HG03460 (cell line): ENCODE results near the gene ARNT2.

Experiments used
- ATAC-seq: cut with Tn5 transposase; IDR thresholded peaks from one replicate; pipeline ENCODE4 v1.9.1; 2021; ENCODE audit not compliant: unreplicated experiment

ARNT2 gene

DNA sequence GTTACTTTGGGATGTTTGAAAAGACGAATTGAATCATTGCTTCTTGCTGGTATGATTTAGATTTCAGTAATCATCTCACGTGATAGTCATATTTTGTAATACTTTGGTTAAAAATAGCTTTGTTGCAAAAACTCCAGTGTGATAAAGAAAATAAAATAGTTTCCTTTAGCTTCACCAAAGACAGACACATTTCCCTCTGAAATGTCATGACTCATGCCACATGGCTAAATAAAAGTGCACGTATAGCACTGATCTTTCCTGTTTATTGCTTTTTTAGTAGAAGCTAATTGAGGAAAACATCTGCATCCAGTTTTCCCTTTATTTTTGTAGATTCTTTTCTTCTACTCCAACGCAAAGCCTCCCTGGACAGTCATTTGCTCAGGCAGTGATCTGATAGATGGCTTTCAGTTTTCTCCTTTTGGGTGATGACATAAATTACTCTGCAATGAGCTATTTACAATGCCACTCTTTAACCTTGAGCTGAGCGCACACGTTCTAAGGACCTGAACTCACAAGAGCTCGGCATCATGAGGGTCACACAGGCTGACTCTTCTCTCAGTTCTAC lies 84.9 kb downstream of the ARNT2 start:
- no peak for ATAC-seq

DNA sequence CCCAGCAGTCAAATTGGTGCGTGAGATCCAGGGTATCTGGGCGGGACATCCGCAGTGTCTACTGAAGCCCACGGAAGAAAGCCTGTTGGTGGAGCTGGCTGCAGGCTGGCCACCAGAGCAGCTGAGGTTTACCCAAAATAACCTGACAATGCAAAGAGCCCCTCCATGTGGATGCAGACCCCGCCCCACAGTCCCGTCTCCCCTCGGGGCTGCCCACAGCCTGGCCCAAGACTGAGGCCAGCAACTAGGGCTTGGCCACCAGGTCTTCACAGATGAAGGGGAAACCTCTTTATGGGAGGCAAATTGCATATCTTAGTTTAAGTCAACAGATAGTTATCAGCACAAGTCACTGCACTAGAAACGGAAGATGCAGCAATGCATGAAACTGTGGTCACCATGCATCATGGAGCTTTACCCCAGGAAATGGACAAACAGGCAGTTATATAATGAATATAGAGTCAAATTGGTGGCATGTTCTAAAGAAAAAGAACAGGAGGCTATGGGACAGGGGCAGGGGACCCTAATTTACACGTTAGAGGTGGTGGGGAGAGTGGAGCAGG lies 86.3 kb downstream of the ARNT2 start:
- no peak for ATAC-seq

DNA sequence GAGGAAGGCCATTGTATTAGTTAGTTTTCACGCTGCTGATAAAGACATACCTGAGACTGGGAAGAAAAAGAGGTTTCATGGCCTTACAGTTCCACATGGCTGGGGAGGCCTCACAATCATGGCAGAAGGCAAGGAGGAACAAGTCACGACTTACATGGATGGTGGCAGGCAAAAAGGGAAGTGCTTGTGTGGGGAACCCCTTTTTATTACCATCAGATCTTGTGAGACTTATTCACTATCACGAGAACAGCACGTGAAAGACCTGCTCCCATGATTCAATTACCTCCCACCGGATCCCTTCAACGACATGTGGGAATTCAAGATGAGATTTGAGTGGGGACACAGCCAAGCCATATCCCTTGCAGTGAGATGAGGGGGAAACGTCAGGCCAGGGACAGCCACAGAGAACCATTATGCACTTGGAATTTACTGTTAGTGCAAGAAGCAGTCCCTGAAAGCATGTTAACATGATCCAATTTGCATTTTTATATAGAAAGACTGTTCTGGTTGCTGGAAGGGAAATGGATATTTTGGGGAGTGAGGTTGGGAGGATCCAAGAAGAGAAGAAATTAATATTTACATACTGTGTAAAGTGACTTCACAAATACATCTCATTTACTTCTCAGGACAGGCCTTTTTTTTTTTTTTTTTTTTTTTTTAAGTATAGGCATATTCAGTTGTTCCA lies 87.1 kb downstream of the ARNT2 start:
- ATAC-seq: no peak

DNA sequence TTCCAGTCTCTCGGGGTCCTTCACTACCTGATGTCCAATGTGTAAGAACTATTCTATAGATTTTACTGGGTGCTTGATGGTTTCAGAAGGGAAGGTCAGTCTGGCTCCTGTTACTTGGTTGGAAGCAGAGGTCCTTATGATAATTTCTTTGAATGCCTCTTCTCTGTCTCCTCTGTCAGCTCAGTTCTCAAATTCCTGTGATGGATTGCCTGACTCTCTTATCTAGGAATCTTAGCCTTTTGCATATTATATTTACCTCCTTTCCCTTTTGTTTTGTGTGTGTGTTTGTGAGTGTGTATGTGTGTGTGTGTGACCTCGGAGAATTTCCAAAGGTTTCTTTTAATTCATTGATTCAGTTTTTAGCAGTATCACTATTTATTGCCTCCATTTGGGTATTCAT lies 88.2 kb downstream of the ARNT2 start:
- no peak for ATAC-seq

DNA sequence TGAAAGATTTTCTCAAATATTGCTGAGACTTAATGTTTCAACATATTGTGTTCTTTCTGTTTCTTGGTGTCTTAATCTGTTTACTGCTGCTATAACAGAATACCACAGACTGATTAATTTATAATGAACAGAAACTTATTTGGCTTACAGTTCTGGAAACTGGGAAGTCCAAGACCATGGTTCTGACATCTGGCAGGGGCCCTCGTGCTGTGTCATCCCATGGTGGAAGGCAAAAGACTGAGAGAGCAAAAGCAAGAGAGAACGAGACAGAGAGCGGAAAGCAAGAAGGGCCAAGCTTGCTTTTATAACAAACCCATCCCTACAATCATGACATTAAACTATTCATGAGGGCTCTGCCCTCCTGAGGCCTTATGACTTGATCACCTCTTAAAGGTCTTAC lies 88.7 kb downstream of the ARNT2 start:
- ATAC-seq: no peak

DNA sequence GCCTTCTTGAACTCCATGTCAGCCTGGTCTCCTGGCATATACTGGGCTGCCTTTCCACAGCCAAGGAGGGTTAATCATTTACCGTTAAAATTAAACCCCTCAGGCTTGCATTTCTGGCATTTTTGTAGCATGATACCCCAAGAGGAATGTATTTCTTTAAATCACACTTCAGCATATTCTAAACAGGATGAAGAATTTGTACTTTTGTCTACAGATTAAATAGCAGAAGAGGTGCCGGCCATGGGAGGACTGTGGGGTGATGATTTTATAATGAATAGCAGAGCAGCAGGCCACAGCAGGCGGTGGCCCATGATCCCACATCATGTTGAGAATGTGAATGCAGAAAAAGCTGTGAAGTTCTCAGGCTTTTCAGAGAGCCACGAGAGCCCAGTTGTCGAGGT lies 90.2 kb downstream of the ARNT2 start:
- ATAC-seq: no peak

DNA sequence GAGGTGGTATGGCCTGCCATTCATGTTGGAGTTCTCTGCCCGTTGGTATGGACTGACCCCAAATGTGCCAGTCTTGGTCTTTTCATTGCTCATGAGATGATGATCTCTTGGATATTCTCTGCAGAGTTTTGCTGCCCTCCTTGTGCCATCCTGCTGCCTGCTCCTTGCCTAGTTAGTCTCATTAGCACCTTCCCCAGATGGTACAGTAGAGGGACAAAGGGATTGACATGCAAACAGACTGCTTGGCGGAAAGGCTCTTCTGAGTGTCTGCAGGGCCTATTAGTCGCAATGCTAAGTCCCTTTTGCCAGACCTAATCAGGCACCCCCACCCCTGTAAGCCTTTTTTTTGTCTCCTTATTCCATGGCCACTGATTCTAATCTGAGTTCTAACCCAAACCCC lies 90.6 kb downstream of the ARNT2 start:
- ATAC-seq: no peak

DNA sequence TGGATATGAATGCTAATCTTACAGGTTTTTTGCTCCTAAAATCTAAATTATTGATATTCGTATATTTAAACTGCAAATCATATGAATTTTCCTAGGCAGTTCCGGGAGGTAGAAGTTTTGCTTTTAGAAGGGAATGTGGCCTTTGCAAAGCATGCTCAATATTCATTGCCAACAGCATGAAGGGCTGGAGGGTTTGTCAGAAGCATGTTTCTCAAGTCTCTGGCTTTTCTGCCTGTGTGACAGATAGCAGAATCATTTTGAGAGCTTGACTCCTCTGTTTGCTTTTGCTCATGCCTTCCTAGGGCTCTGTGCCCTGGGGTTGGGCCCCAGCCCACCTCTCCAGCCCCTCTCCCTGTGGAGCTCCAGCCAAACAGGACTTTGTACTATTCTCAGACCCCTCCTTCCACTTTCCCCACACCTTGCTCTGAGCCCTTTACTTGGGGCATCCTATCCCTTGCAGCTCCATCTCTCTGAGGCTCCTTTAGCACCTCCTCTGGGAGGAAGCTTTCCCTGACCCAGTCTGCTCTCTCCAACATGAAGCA lies 91.3 kb downstream of the ARNT2 start:
- ATAC-seq: no peak

DNA sequence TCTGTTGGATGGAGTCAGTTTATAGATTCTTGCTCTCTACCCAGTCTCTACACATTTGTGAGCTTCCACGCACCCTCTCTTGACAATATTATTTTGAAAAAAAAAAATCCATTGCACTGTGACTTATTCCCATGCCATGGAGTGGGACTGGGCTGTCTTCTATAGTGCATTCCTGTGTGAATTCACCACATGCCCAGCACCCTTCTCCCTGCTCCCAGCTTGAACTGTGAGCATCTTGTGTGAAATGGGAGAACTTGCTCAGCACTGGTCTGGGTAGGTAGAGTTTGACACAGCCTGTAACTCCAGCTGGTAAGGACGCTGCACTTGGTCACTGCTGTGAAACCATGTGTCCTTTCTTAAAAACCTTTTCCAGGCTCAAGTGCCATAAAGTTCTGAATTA lies 91.9 kb downstream of the ARNT2 start:
- ATAC-seq: no peak

DNA sequence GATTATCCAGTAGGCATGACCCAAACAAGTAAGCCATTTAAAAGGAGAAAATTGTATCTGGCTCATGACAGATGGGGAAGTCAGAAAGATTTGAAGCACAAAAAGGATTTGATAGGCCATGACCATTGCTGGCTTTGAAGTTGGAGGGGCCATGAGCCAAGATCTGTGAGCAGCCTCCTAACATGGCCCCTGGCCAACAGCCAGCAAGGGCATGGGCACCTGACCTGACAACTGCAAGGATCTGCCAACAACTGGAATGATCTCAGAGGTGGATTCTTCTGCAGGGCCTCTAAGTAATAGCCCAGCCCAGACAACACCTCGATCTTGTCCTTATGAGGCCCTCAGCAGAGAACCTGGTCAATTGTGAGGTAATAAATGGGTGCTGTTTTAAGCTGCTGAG lies 93.0 kb downstream of the ARNT2 start:
- ATAC-seq: no peak

DNA sequence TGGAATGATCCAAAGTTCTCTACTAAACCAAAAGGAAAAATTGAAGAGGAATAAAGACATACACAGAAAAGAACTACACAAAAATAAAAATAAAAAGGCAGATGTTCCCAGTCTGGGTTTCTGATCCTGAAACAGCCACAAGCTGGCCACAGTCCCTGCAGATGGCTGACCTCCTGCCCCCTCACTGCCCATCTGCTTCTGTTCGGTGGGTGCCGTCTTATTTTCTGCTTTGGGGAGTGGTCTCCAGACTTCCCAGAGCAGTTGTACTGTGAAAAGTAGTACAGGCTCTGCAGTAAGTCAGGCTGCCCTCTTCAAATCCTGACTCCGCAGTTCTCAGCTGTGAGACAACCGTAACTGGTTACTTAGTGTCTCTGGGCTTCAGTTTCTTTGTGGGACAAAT lies 94.5 kb downstream of the ARNT2 start:
- no peak for ATAC-seq

DNA sequence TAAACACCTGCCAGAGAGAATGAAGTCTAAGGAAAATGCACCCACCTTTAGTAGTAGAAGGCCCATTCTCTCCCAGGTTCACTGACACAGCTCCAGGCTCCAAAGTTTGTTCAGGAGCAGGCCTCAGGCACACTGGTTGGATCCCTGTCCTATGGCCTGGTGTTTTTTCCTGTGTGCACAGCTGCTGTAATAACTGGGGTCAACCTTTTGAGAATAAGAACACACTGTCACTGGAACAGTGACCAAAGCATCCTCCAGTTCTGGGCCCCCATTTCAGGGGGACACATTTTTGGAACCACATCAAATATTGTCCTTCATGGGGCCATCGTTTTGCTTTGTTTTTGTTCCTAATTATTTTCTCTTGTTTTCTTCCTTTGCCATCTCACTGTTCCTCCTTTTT lies 95.8 kb downstream of the ARNT2 start:
- ATAC-seq: no peak

DNA sequence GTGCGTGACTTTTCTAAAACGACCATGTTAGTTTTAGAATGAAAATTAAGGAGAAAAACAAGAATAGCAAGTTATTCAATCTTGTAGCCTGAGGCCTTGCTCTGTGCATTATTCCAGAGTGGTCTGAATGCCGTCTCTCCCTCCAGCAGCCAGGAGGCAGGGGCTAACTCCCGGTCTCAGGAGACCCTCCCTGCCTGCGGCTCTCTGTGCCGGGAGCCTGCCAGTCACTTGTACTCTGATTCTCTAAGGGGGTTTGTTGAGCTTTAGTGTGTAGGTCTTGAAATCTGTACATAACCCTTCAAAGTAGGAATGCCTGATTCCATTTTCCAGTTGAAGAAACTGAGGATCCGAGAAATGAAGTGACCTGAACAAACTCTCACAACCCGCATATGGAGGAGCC lies 97.3 kb downstream of the ARNT2 start:
- no peak for ATAC-seq

DNA sequence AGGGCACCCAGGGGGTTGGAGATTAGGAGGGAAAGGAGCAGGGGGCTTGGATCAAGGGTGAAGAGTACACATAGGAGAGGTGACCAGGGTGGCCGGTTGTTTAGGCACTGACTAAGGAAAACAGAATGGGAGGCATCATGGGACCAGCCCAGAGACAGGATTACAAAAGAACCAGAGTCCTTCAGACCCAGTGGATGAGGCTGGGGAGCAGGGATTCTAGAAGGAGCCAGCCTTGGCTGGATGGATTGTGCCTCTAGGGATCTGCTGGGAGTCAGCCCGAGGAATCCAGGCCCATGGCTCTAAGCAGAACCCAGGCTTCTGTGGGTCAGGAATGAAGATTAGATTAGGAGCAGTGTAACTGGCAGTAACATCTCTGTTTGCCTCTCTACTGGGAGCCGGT lies 98.6 kb downstream of the ARNT2 start:
- no peak for ATAC-seq

DNA sequence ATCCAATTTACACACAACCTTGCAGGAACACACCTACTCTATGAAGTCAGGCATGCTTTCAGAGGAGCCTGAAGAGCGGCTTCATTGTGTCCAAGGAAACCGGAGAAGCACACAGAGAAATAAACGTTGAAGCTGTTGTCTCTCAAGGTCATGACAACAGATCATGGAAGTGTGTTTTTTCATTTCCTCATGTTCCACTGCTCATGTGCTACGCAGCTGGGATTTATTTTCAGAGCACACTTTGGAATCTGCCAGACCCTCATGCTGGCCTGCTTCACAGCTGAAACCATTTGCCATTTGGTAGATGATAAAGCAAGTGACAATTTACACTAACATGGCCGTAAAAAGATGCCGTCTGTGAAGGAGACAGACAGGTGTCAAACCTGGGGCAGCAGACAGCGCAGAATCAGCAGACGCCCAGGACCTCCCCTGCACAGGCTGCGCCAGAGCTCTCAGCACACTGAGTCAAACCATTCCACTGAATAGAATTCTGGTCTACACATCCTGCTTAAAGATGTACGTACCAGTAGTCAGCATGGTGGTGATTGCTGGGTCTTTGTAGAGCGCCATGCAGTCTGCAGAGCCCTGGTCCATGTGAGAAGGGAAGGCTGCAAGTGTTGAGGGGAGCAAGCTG lies 99.3 kb downstream of the ARNT2 start:
- ATAC-seq: no peak

DNA sequence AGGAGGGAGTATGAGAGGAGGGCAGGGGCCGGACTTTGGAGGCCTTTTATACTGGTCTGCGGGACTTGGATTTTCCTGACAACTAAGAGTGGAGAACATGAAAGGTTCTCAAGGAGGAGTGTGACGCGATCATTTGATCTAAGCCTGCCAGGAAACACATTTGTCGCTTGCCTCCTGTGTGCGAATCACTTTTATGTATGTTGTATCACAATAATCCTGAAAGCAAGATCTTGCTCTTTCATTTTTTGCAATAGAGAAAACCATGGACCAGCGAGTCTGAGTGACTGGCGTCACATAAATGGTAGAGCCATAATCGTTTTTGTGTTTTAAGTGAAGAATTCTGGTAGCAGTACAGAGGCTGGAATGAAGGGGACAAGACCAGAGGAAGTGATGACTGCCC lies 100.7 kb downstream of the ARNT2 start:
- ATAC-seq: no peak

DNA sequence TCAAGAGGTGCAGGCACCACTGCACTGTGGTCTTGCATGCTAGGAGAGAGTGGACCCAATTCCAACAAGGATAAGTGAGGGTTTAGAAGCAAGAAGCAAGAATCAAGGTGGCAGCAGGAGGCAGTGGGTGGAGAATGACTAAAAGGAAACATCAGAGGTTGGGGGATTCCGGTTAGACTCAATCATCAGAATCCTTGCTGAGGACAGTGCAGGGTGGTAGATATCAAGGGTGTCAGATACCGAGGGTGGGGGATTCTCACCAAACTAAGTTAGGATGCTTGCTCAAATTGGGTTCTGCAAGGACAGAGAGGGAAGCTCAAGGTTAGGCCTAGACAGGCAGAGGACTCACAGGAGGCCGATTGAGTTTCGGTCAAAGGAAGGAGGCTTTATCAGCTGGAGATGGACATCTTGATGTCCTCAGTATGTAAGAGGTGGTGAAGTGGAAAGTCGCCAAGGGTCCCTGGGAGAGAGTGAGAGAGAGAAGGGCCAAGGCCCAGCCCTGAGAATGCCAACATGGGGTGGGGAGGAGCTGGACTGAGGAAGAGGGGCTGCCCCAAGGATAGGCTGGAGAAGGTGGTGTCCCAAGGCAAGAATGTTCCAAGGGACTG lies 102.2 kb downstream of the ARNT2 start:
- ATAC-seq: no peak

DNA sequence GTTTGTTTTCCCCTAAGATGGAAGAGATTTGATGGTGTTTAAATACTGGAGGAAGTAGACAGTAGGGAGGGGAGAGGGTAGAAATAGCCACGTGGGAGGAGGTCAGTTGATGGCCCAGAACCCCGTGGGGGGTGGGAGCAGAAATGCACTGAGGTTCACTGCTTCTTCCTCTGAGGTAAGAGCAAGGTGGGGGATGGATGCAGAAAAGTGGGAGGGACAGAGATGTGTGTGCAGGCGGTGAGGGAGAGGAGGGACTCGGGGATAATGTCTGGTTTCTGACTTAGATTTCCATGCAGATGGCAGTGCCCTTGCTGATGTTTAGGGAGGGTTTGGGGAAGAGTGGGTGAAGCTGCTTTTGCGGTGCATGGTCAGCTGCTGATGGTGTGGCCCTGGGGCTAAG lies 102.9 kb downstream of the ARNT2 start:
- no peak for ATAC-seq

DNA sequence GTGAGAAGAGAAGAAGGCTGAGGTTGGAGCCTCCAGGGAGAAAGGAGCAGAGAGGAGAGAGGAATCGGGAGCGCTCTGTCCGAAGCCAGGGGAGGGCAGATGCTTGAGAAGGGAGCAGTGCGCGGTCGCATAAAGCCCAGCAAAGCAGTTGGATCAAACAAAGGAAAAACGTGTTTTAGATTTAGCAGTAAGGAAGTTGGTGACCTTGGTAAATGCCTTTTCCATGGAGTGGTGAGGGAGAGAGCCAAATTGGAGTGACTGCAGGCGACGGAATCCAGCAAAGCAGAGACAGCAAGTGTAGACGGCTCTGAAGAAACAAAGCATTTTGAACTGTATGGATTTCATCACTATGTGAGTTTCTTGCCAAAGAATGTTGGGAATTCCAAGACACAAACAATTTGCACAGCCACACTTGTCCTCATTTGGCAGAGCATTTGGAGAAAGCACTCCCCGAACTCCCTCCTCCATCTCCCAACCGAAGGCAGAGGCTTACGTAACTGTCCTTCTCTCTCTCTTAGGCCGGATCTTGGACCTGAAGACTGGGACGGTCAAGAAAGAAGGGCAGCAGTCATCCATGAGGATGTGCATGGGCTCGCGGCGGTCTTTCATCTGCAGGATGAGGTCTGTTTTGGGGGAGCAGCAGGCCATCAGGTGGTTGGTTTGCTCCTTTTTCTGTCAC lies 103.6 kb downstream of the ARNT2 start:
- no peak for ATAC-seq

DNA sequence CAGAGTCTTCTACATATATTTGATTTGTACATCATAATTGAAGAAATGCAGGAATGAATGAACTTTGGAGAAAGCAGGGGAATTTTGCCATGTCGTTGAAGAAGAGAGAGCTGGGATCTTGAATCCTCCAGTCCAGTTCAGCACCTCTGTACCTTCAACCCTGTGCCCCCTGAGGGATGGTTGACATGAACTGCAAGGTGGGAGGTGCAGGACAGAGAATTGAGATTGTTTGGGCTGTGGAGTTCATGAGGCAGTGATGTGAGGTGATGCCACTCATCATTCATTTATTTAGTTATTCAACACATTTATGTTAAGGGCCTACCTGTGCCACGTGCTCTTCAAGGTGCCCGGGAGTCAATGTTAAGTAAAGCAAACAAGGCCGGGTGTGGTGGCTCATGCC lies 104.6 kb downstream of the ARNT2 start:
- ATAC-seq: no peak

DNA sequence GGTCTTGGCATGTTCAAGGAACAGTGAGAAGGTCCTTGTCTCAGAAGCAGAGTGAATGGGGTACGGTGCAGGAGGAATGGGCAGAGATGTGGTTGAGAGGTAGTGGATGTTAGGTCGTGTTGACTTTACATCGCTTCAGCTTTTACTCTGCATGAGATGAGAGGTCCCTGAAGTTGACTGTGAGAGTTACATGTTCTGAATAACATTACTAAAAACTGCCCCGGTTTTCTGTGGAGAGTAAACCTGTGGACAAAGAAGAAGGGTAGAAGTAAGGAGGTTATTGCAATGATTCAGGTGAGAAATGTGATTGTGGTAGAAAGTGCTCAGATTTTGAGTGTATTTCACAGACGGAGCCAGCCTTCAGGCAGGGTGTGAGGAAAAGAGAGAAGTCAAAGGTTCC lies 105.6 kb downstream of the ARNT2 start:
- ATAC-seq: no peak
